ENCODE results near the gene PURA. TPM values are rescaled to one million over a fixed set of nuclear protein-coding genes. Genes with fewer than 3 reads are reported as not detected.

The PURA gene
- total RNA-seq, 1 donor = 29.7 TPM

DNA sequence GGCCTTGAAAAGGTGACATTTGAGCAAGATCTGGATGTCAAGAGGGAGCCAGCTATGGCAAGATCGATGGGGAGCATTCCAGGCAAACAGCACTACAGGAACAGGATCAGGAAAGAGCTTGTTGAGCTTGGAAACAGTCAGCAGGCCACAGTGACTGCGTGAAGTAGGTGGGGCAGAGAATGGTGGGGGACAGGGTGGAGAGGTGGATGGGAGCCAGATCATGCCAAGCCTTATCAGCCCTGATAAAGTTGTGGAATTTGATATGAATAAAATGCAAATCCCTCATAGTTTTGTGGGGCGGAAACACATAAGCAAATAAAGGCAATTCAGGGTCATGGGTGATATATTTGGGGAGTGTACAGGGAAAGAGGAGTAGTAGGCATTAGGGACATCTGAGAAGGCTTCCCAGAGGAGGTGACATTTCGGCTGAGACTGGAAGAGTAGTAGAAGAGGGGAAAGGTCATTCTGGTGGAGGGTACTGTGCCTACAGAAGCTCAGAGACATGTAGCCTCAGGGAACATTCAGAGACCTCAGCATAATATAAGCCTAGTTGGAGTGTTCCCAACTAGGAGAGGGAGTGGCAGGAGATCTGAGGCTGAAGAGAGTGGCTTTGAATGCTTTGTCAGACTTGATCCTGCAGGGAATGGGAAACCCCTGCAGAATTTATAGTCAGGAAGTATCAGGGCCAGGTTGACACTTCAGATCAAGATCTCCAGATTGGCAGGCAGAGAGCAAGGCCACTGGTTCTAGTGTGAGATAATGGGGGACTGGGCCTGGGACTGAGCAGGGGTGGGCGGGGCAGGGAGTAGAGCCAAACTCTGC is 51.4 kb downstream of the PURA start:
- no peaks in the 10 kb centered on the region for H3K4me1 ChIP-seq (ENCODE audit: insufficient read depth, low read length)
- peaks cover 3% of the 10 kb centered on the region for H4K20me1 ChIP-seq (ENCODE audit: insufficient read depth, low read length)
- no peak for TF ChIP-seq CTCF (IDR thresholded peaks at IDR 0.05; ENCODE audit: extremely low read depth, low read depth, low read length)
- no peaks in the 10 kb centered on the region for H3K27me3 ChIP-seq (ENCODE audit: insufficient read depth, low read length)
- no peak overlapping the region for H3K4me3 ChIP-seq (ENCODE audit: insufficient read depth, low read length)
- no peaks in the 10 kb centered on the region for H3K9me3 ChIP-seq (ENCODE audit: low read depth, low read length)
- no peak overlapping the region for H3K27ac ChIP-seq (ENCODE audit: low read depth, low read length)
- H3K79me2 ChIP-seq (ENCODE audit: insufficient read depth, low read length) = no peaks in the 10 kb centered on the region
- no peak for DNase-seq (ENCODE audit: insufficient read length, low spot score, missing footprints)
- H3K36me3 ChIP-seq (ENCODE audit: insufficient read depth, low read length) = no peaks in the 10 kb centered on the region
- no peak overlapping the region for H3K4me2 ChIP-seq (ENCODE audit: insufficient read depth, low read length)
- H2AFZ ChIP-seq (ENCODE audit: low read length) = no peak overlapping the region

DNA sequence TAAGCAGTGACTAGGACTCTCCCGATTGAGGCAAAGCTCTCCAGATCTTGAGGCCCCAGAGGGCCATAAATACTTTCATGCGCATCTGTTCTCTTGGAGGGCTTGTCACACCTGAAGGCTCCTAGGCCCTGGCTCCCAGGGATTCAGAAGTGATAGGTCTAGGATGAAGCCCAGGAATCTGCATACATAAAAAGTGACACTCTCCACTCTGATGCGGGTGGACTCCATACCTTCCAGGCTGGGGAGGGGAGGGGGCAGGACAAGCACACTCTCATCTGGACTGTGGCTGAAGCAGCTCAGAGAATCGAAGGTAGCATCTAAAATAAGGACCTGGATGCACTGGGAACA is 52.0 kb downstream of the PURA start:
- no peaks in the 10 kb centered on the region for H3K4me1 ChIP-seq (ENCODE audit: insufficient read depth, low read length)
- no peak overlapping the region for H3K4me3 ChIP-seq (ENCODE audit: insufficient read depth, low read length)
- TF ChIP-seq CTCF (IDR thresholded peaks at IDR 0.05; ENCODE audit: extremely low read depth, low read depth, low read length) = no peak
- no peak overlapping the region for H2AFZ ChIP-seq (ENCODE audit: low read length)
- H3K79me2 ChIP-seq (ENCODE audit: insufficient read depth, low read length) = no peaks in the 10 kb centered on the region
- no peak overlapping the region for H3K27ac ChIP-seq (ENCODE audit: low read depth, low read length)
- peaks cover 3% of the 10 kb centered on the region for H4K20me1 ChIP-seq (ENCODE audit: insufficient read depth, low read length)
- no peaks in the 10 kb centered on the region for H3K36me3 ChIP-seq (ENCODE audit: insufficient read depth, low read length)
- H3K4me2 ChIP-seq (ENCODE audit: insufficient read depth, low read length) = no peak overlapping the region
- H3K9me3 ChIP-seq (ENCODE audit: low read depth, low read length) = no peaks in the 10 kb centered on the region
- DNase-seq (ENCODE audit: insufficient read length, low spot score, missing footprints) = no peak
- H3K27me3 ChIP-seq (ENCODE audit: insufficient read depth, low read length) = no peaks in the 10 kb centered on the region

DNA sequence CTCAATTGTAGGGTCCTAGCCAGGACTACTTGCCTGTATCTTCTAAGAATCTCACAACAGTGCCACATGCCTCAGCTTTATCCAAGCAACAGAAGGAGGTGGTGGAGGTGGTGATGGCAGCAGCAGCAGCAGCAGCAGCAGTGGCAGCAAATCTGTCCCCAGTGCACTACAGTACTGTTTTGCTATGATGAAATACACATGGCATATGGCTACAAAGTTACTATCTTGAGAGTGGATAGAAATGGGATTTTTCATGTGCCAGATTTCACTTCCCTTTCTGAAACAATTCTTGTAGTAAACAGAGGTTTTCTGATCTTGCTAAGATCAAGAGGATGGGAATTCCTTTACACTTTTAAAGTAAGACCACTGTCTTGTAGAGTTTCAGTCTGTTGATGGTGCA is 53.0 kb downstream of the PURA start:
- no peaks in the 10 kb centered on the region for H3K27me3 ChIP-seq (ENCODE audit: insufficient read depth, low read length)
- H4K20me1 ChIP-seq (ENCODE audit: insufficient read depth, low read length) = peaks cover 3% of the 10 kb centered on the region
- no peak for DNase-seq (ENCODE audit: insufficient read length, low spot score, missing footprints)
- no peaks in the 10 kb centered on the region for H3K36me3 ChIP-seq (ENCODE audit: insufficient read depth, low read length)
- H3K79me2 ChIP-seq (ENCODE audit: insufficient read depth, low read length) = no peaks in the 10 kb centered on the region
- H3K4me2 ChIP-seq (ENCODE audit: insufficient read depth, low read length) = no peak overlapping the region
- no peak overlapping the region for H3K27ac ChIP-seq (ENCODE audit: low read depth, low read length)
- H3K4me1 ChIP-seq (ENCODE audit: insufficient read depth, low read length) = no peaks in the 10 kb centered on the region
- TF ChIP-seq CTCF (IDR thresholded peaks at IDR 0.05; ENCODE audit: extremely low read depth, low read depth, low read length) = no peak
- no peak overlapping the region for H2AFZ ChIP-seq (ENCODE audit: low read length)
- H3K4me3 ChIP-seq (ENCODE audit: insufficient read depth, low read length) = no peak overlapping the region
- H3K9me3 ChIP-seq (ENCODE audit: low read depth, low read length) = no peaks in the 10 kb centered on the region

DNA sequence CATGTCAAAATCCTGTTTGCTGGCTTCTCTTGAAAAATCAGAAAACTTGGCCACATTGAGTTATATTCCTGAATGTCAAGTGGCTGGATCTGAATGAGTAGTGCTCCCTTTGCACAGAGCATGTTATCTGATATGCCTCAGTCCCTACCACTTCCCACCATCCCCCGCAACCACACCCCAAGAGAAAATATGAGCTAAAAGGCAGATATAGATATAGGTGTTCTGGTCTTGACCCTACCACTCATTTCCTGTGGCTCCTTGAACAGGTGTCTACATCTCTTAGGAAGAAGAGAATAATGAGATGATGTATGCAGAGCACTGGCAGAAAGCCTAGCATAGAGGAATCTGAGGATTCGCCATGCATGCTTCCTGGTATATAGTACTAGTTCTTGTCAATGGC is 54.5 kb downstream of the PURA start:
- H3K36me3 ChIP-seq (ENCODE audit: insufficient read depth, low read length) = no peaks in the 10 kb centered on the region
- no peak overlapping the region for H2AFZ ChIP-seq (ENCODE audit: low read length)
- H4K20me1 ChIP-seq (ENCODE audit: insufficient read depth, low read length) = peaks cover 3% of the 10 kb centered on the region
- H3K27me3 ChIP-seq (ENCODE audit: insufficient read depth, low read length) = no peaks in the 10 kb centered on the region
- no peak for DNase-seq (ENCODE audit: insufficient read length, low spot score, missing footprints)
- no peaks in the 10 kb centered on the region for H3K79me2 ChIP-seq (ENCODE audit: insufficient read depth, low read length)
- no peaks in the 10 kb centered on the region for H3K4me1 ChIP-seq (ENCODE audit: insufficient read depth, low read length)
- no peak overlapping the region for H3K27ac ChIP-seq (ENCODE audit: low read depth, low read length)
- H3K4me3 ChIP-seq (ENCODE audit: insufficient read depth, low read length) = no peak overlapping the region
- H3K4me2 ChIP-seq (ENCODE audit: insufficient read depth, low read length) = no peak overlapping the region
- TF ChIP-seq CTCF (IDR thresholded peaks at IDR 0.05; ENCODE audit: extremely low read depth, low read depth, low read length) = no peak
- no peaks in the 10 kb centered on the region for H3K9me3 ChIP-seq (ENCODE audit: low read depth, low read length)
